GM23338 (cell line): ENCODE data around the gene SERPINE2.
A peak's percentile ranks its signal among the peaks of the same experiment; 100 is the strongest.

Experiments used
- CREB1 ChIP-seq: fragments of 250-450 bp; sonication (Bioruptor Pico); IDR thresholded peaks from 2 replicates; pipeline ENCODE4 v1.5.0; 2020; ENCODE audit warnings: low read depth, mild to moderate bottlenecking, moderate library complexity
- EZH2 ChIP-seq: fragments of 200-600 bp; sonication (generic); IDR thresholded peaks from one replicate; pipeline ENCODE4 v1.8.0; 2017; ENCODE audit warnings: antibody characterized with exemption, mild to moderate bottlenecking, low read depth; ENCODE audit not compliant: unreplicated experiment
- EZH2phosphoT487 ChIP-seq: fragments of 200-600 bp; sonication (generic); IDR thresholded peaks from one replicate; pipeline ENCODE4 v1.8.1; 2018; ENCODE audit warnings: antibody characterized with exemption; ENCODE audit not compliant: unreplicated experiment
- JUNB ChIP-seq: IDR thresholded peaks from one replicate; pipeline ENCODE4 v1.6.1; 2016; ENCODE audit warnings: antibody characterized with exemption; ENCODE audit not compliant: unreplicated experiment
- POLR2AphosphoS5 ChIP-seq: IDR thresholded peaks from 2 replicates; pipeline ENCODE4 v1.6.1; 2016; ENCODE audit warnings: antibody characterized with exemption, low read depth
- STAT1 ChIP-seq: IDR thresholded peaks from one replicate; pipeline ENCODE4 v1.6.1; 2016; ENCODE audit warnings: antibody characterized with exemption; ENCODE audit not compliant: unreplicated experiment
- ZNF114 ChIP-seq: fragments of 250-450 bp; sonication (Bioruptor Pico); IDR thresholded peaks from 2 replicates; pipeline ENCODE4 v1.5.0; 2020; ENCODE audit warnings: mild to moderate bottlenecking, moderate library complexity
- ZNF331 ChIP-seq: fragments of 250-450 bp; sonication (Bioruptor Pico); IDR thresholded peaks from 2 replicates; pipeline ENCODE4 v1.5.0; 2020; ENCODE audit warnings: low read depth, mild to moderate bottlenecking, moderate library complexity
- TF ChIP-seq, protein P1 (sequence below), 2 experiments: fragments of 200-600 bp in 1 of 2; sonication (generic) in 1 of 2; conservative IDR thresholded peaks; 2 replicates each; pipeline versions ENCODE4 v1.5.1 to v1.6.1; 2016 to 2017; ENCODE audit warnings: antibody characterized with exemption in 2 of 2, low read depth in 2 of 2, mild to moderate bottlenecking in 2 of 2, moderate library complexity in 1 of 2
- TF ChIP-seq, protein P2 (sequence below): IDR thresholded peaks from one replicate; pipeline ENCODE4 v1.6.1; 2018; ENCODE audit warnings: antibody characterized with exemption; ENCODE audit not compliant: unreplicated experiment
- TF ChIP-seq, protein P3 (sequence below): fragments of 250-450 bp; sonication (Bioruptor Pico); IDR thresholded peaks from 2 replicates; pipeline ENCODE4 v1.5.0; 2020; ENCODE audit warnings: mild to moderate bottlenecking, moderate library complexity
- TF ChIP-seq, protein P4 (sequence below): IDR thresholded peaks from 2 replicates; pipeline ENCODE4 v1.6.1; 2016; ENCODE audit warnings: antibody characterized with exemption

DNA sequence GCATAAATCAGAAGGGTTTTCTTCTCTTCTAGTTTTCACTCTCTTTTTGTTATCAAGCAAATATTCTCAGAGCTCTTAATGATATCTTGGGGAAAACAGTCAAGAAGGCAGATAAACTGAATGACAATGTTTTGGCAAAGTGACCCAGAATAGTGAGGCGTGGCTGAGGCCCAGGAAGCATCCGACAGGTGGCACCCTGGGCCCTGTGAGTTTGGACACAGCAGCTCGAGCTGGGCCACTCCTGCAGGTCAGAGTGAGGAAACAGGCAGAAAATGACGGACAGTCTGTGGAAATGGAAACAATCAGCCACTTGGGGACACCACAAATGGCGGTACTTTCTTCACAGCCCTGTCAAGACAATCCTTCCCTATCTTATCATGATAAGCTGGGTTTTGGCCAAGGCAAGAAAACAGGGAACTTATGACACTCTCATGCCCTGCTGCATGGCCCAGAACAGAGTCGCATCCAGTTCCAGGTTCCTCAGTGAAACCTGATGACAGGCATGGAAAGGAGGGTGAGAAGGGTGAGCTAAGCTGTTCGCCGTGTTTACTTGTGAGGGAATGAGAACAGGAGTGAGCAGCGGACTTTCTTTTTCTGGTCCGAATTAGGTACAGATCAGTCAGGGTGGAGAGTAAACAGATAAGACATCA is 49.8 kb downstream of the SERPINE2 start:
- TF ChIP-seq POLR2AphosphoS5 (no peak), EZH2 (no peak), EZH2phosphoT487 (no peak), CREB1 (CRISPR knock-in tag) (no peak), JUNB (no peak), ZNF331 (CRISPR knock-in tag) (no peak), STAT1 (no peak), ZNF114 (no peak)
- TF ChIP-seq, protein P1, sequence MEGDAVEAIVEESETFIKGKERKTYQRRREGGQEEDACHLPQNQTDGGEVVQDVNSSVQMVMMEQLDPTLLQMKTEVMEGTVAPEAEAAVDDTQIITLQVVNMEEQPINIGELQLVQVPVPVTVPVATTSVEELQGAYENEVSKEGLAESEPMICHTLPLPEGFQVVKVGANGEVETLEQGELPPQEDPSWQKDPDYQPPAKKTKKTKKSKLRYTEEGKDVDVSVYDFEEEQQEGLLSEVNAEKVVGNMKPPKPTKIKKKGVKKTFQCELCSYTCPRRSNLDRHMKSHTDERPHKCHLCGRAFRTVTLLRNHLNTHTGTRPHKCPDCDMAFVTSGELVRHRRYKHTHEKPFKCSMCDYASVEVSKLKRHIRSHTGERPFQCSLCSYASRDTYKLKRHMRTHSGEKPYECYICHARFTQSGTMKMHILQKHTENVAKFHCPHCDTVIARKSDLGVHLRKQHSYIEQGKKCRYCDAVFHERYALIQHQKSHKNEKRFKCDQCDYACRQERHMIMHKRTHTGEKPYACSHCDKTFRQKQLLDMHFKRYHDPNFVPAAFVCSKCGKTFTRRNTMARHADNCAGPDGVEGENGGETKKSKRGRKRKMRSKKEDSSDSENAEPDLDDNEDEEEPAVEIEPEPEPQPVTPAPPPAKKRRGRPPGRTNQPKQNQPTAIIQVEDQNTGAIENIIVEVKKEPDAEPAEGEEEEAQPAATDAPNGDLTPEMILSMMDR (conservative IDR thresholded peaks at IDR 0.05; ENCODE audit: low read depth in 2 of 2), result peak; percentile 56 to 69
- TF ChIP-seq, protein P2, sequence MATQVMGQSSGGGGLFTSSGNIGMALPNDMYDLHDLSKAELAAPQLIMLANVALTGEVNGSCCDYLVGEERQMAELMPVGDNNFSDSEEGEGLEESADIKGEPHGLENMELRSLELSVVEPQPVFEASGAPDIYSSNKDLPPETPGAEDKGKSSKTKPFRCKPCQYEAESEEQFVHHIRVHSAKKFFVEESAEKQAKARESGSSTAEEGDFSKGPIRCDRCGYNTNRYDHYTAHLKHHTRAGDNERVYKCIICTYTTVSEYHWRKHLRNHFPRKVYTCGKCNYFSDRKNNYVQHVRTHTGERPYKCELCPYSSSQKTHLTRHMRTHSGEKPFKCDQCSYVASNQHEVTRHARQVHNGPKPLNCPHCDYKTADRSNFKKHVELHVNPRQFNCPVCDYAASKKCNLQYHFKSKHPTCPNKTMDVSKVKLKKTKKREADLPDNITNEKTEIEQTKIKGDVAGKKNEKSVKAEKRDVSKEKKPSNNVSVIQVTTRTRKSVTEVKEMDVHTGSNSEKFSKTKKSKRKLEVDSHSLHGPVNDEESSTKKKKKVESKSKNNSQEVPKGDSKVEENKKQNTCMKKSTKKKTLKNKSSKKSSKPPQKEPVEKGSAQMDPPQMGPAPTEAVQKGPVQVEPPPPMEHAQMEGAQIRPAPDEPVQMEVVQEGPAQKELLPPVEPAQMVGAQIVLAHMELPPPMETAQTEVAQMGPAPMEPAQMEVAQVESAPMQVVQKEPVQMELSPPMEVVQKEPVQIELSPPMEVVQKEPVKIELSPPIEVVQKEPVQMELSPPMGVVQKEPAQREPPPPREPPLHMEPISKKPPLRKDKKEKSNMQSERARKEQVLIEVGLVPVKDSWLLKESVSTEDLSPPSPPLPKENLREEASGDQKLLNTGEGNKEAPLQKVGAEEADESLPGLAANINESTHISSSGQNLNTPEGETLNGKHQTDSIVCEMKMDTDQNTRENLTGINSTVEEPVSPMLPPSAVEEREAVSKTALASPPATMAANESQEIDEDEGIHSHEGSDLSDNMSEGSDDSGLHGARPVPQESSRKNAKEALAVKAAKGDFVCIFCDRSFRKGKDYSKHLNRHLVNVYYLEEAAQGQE, result no peak
- TF ChIP-seq, protein P3, sequence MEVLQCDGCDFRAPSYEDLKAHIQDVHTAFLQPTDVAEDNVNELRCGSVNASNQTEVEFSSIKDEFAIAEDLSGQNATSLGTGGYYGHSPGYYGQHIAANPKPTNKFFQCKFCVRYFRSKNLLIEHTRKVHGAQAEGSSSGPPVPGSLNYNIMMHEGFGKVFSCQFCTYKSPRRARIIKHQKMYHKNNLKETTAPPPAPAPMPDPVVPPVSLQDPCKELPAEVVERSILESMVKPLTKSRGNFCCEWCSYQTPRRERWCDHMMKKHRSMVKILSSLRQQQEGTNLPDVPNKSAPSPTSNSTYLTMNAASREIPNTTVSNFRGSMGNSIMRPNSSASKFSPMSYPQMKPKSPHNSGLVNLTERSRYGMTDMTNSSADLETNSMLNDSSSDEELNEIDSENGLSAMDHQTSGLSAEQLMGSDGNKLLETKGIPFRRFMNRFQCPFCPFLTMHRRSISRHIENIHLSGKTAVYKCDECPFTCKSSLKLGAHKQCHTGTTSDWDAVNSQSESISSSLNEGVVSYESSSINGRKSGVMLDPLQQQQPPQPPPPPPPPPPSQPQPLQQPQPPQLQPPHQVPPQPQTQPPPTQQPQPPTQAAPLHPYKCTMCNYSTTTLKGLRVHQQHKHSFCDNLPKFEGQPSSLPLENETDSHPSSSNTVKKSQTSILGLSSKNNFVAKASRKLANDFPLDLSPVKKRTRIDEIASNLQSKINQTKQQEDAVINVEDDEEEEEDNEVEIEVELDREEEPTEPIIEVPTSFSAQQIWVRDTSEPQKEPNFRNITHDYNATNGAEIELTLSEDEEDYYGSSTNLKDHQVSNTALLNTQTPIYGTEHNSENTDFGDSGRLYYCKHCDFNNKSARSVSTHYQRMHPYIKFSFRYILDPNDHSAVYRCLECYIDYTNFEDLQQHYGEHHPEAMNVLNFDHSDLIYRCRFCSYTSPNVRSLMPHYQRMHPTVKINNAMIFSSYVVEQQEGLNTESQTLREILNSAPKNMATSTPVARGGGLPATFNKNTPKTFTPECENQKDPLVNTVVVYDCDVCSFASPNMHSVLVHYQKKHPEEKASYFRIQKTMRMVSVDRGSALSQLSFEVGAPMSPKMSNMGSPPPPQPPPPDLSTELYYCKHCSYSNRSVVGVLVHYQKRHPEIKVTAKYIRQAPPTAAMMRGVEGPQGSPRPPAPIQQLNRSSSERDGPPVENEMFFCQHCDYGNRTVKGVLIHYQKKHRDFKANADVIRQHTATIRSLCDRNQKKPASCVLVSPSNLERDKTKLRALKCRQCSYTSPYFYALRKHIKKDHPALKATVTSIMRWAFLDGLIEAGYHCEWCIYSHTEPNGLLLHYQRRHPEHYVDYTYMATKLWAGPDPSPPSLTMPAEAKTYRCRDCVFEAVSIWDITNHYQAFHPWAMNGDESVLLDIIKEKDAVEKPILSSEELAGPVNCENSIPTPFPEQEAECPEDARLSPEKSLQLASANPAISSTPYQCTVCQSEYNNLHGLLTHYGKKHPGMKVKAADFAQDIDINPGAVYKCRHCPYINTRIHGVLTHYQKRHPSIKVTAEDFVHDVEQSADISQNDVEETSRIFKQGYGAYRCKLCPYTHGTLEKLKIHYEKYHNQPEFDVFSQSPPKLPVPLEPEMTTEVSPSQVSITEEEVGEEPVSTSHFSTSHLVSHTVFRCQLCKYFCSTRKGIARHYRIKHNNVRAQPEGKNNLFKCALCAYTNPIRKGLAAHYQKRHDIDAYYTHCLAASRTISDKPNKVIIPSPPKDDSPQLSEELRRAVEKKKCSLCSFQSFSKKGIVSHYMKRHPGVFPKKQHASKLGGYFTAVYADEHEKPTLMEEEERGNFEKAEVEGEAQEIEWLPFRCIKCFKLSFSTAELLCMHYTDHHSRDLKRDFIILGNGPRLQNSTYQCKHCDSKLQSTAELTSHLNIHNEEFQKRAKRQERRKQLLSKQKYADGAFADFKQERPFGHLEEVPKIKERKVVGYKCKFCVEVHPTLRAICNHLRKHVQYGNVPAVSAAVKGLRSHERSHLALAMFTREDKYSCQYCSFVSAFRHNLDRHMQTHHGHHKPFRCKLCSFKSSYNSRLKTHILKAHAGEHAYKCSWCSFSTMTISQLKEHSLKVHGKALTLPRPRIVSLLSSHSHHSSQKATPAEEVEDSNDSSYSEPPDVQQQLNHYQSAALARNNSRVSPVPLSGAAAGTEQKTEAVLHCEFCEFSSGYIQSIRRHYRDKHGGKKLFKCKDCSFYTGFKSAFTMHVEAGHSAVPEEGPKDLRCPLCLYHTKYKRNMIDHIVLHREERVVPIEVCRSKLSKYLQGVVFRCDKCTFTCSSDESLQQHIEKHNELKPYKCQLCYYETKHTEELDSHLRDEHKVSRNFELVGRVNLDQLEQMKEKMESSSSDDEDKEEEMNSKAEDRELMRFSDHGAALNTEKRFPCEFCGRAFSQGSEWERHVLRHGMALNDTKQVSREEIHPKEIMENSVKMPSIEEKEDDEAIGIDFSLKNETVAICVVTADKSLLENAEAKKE, result no peak
- TF ChIP-seq, protein P4, sequence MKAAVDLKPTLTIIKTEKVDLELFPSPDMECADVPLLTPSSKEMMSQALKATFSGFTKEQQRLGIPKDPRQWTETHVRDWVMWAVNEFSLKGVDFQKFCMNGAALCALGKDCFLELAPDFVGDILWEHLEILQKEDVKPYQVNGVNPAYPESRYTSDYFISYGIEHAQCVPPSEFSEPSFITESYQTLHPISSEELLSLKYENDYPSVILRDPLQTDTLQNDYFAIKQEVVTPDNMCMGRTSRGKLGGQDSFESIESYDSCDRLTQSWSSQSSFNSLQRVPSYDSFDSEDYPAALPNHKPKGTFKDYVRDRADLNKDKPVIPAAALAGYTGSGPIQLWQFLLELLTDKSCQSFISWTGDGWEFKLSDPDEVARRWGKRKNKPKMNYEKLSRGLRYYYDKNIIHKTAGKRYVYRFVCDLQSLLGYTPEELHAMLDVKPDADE, result no peak
